ENCODE measurements around the gene CARMIL3.
"Not testable (repeated sequence)": the region's sequence is repeated elsewhere in the genome, so short reads cannot be mapped to it uniquely, and the experiment has no call there.

The CARMIL3 gene

DNA sequence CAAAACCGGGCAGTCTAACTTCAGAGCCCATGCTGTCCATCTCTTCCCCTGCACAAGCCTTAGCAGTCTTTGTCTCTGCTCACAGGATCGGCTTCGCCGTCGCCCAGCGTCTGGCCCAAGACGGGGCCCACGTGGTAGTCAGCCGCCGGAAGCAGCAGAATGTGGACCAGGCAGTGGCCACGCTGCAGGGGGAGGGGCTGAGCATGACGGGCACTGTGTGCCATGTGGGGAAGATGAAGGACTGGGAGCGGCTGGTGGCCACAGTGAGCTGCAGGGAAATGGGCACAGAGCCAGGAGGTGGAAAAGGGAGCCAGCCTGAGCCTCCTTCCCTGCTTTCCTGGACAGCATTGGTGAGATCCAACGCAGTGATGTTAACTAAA, 14.2 kb upstream of the CARMIL3 start:
- DNase-seq: no peak

DNA sequence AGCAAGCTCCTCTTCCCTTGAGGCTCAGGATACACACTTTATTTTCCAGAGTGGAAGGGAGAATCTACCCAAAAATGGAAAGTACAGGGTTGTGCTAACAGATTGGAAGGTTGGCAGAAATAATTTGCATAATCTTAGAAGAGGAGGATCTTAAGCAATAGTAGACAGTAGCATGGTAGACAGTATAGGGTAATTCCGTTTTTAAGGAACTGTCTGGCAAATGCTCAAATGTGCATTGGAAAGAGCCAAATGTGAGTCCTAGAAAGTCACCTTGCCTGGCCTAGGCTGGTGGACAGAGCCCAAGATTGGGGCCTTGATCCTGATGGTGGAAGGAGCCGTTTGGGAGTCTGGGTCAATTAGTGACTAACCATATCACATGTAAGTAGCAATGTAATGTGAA, 13.1 kb upstream of the CARMIL3 start:
- no peak for DNase-seq

DNA sequence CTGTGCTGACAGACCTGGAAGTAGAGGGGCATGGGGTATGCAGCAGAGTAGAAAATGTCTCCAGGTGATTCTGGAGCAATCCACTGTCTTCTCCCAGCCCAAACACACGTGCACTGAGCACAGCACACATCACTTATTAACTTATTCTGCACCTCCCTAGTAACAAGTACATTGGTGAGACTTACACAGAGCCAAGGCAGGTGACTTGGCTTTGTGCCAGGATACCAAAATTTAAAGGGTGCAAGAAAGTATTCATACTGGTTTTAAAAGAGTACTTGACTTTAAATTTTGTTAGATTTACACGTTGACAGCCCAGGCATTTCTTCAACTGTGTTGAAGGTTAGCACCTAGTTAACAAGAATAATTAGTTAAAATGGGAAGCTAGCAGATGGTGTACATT, 11.1 kb upstream of the CARMIL3 start:
- DNase-seq: no peak

DNA sequence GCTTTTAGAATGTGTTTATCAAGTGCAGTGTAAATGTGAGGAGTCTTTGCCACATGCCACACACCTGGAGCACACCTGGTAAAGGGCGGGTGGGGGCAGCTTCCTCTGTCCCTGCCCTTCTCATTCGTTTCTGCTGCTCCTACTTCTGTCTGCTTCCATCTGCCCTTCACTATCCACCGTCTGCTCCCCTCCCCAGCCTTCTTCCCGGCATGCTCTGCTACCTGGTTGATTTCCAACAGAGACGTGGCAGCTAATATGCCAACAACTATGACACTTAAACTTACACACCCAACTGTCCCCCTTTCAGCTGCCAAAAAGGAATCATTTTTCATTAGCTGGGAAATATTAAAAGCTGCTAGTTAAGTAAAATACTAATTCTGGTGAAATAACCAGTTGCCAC, 9.1 kb upstream of the CARMIL3 start:
- no peak for DNase-seq

DNA sequence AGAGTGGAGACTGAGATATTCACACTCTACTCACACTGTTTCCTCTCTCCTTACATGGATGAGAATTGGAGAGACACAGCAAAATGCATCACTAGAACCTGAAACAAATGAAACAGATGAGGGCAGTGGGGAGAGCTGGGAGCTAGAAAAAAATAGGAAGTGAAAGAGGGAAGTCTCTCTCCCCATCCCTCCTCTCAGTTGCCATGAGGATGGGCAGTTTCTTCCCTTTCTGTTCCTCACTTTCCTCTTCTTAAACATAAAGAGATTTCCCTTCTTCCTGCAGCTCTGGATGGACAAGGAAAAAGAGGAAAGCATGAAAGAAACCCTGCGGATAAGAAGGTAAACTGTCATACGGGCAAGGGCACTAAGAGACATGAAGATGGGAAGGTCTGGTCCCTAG, 2.8 kb upstream of the CARMIL3 start:
- not testable (repeated sequence) for DNase-seq

DNA sequence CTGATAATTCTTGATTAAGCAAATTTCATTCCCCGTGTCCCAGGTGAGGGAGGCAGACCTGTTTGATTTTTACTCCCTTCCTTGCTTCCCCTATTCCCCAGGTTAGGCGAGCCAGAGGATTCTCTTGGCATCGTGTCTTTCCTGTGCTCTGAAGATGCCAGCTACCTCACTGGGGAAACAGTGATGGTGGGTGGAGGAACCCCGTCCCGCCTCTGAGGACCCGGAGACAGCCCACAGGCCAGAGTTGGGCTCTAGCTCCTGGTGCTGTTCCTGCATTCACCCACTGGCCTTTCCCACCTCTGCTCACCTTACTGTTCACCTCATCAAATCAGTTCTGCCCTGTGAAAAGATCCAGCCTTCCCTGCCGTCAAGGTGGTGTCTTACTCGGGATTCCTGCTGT, 1.1 kb upstream of the CARMIL3 start:
- DNase-seq: not testable (repeated sequence)

DNA sequence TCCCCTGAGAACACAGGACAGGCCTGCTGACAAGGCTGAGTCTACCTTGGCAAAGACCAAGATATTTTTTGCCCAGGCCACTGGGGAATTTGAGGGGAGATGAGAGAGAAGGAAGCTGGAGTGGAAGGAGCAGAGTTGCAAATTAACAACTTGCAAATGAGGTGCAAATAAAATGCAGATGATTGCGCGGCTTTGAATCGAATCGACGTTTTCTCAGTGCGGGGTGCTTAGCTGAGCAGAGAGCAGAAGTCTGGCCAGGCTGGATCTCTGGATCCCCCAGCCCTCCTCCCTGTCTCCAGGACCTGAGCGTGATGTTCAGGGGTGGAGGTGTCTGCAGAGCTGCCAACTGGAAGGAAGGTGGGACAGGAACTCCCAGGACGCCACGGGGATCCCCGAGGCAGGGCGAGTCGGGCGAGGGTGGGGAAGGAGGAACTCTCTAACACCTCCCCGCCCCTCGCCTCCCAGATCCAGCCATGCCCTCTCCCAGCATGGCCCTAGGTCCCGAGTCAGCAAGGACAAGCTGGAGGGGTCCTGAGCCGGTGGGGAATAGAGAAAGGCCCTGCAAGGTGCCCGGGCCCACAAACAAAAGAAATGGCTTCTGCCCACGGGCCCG, 527 bp upstream of the CARMIL3 start:
- no peak for DNase-seq

DNA sequence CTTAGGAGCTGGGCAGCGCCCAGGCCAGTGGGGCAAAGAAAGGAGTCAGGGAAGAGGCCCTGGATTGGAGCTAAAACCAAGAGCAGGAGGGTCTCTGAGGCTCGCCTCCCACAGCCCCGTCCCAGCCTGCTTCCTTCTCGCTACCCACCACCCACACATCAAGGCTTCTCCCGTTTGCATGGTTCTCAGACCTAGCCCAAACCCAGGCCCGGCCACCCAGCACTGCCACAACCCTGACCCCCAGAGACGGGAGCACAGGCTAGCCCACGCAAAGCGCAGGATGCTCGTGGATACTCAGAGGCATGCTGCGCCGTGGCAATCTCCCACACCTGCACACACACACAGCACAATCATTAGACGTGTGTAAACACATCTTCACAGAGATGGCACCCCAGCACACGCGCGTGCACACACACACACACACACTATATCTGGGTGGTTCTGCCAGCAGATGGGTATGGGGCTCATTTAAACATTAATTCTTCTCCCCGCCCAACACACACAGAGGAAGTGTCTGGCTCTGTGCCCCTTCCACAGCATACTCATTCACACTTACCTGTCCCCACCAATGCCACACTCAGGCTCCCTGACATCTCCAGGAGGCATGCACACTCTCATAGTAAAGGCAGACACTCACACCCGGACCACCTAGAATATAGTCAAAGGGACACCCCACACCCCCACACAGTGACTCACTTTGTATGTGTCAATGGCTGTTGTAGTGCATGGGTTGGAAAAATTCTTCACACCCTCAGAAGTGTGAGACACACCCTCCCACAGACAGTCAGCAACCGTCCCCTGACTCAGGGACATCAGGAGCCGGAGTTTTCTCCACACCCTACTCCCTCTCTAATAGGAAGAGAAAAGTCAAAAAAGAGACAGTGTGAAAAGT, 1.1 kb downstream of the CARMIL3 start:
- no peak for DNase-seq

DNA sequence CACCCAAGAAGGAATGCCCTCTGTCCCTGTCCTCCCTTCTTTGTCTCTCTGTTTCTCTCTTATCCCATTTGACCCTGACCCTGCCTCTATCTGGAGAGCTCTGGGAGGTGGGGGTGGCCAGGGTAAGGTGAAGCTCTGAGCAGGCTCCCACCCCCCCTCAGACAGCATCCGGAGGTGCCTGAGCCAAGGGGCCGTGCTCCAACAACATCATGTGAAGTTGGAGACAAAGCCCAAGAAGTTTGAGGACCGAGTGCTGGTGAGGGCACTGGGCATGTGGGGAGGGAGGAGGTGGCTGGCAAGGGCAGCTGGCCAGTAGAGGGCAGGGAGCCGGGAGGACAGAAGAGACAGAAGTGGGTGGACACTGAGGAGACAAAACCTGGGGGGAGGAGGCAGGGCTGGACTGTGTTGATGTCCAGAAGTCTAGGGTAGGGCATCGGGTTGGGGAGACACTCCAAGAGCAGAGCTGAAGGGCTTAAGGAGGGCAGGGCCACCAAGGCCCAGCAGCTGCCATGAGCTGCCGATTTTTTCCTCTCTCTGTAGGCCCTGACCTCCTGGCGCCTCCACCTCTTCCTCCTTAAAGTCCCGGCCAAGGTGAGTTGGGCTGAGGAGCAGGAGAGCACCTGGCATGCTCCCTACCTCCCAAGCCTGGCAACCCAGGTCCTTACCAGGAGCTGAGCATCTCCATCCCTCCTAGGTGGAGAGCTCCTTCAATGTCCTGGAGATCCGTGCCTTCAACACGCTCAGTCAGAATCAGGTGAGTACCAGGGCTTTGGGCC, 1.9 kb downstream of the CARMIL3 start:
- DNase-seq: no peak

DNA sequence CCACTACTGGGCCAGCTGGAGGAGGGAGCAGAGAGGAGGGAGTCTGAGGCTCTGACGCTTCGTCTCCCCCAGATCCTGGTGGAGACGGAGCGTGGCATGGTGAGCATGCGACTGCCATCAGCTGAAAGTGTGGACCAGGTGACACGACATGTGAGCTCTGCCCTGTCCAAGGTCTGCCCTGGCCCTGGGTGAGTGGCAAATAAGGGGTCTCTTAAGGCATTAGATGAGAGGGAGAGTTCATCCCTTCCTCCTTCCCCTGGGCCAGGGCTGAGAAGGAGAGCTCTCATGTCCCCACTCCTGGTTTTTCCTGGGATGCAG, 2.5 kb downstream of the CARMIL3 start:
- no peak for DNase-seq

DNA sequence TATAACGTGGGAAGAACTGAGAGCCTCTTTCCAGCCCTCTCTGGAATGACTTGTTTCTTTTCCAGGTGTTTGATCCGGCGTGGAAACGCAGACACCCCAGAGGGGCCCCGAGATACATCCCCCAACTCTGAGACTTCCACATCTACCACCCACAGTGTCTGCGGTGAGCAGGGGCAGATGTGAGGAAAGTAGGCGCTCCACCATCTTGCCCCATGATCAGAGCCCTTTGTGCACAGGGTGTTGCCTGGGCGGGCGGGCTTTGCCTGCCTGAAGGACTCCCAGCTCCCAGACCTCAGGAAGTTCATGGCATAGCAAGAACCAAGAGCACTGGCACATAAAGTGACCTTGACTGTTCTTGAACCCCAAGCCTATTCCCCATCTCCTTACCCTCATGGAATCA, 2.8 kb downstream of the CARMIL3 start:
- DNase-seq: no peak

DNA sequence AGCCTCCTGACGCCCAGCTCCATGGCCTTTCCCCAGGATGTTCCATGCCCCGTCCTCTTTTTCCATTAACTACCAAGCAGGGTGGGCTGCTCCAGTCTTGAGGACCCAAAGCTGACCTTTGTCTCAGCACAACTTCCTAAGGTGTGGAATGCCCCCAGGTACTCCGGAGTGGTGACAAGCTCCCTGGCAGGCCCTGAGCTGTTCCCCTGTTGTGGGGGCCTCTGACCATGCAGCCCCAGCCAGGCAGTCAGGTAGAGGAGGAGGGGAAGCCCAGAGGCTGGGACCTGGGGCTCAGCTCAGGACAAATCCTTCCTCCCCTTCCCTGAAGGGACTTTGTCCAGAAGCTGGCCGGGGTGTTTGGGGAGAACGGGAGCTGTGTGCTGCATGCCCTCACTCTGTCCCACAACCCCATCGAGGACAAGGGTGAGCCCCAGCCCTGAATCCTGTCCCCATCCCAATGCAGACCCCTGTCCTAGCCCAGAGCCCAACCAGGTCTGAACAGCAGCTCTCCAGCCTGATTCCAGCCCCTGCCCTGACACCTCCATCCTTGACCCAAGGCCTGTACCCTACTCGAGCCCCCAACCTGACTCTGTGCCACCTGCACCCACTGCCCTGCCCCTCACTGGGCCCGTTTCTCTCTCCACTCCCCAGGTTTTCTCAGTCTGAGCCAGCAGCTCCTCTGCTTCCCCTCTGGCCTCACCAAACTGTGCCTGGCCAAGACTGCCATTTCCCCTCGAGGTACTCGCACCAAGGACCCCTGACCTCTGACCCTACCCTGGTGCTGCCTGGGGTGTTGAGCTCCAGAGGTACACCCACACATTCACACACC, 4.4 kb downstream of the CARMIL3 start:
- DNase-seq: no peak

DNA sequence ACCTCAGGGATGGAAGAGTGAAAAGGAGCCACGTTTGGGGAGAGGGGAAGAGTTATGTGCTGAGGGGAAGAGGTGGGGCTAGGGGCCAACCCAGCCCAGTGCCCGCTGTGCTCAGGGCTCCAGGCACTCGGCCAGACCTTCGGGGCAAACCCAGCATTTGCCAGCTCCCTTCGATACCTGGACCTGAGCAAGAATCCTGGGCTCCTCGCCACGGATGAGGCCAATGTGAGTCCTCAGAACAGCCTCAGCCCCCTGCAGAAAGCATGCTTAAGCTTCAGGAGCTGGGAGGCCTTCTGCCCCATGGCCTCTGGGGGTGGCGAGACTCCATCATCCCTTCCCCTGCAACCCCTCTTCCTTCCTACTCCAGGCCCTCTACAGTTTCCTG, 5.0 kb downstream of the CARMIL3 start:
- no peak for DNase-seq

DNA sequence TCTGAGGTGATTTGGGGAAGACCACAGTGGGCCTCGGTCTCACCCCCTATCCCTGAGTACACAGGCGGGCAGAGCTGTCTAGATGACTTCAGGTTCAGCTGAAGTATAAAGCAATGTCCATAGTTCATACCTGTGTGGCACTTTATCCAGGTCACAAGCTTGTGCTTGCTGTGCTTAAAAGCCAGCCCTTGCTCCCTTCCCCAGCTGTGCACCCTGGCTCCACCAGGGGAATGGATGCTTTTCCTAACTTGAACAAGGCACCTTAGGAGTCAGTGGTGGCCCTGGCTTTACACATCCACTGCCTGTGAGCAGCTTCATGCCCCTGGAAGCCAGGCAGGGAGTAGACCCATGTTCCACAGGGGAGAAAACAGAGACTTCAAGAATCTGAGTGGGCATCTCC, 5.5 kb downstream of the CARMIL3 start:
- DNase-seq: no peak

DNA sequence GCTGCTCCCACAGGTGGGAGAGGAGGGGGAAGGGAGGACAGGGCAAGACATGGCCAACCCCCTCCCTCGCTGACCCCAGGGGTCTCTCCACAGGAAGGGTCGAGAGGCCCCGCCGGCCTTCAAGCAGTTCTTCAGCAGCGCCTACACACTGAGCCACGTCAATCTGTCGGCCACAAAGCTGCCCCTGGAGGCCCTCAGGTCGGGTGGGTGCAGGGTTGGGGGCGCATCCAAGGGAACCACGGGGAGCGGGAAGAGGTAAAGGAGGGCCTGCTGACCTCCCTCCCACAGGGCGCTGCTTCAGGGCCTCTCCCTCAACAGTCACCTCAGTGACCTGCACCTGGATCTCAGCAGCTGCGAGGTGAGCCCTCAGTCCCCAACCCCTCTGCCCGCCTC, 6.1 kb downstream of the CARMIL3 start:
- no peak for DNase-seq

DNA sequence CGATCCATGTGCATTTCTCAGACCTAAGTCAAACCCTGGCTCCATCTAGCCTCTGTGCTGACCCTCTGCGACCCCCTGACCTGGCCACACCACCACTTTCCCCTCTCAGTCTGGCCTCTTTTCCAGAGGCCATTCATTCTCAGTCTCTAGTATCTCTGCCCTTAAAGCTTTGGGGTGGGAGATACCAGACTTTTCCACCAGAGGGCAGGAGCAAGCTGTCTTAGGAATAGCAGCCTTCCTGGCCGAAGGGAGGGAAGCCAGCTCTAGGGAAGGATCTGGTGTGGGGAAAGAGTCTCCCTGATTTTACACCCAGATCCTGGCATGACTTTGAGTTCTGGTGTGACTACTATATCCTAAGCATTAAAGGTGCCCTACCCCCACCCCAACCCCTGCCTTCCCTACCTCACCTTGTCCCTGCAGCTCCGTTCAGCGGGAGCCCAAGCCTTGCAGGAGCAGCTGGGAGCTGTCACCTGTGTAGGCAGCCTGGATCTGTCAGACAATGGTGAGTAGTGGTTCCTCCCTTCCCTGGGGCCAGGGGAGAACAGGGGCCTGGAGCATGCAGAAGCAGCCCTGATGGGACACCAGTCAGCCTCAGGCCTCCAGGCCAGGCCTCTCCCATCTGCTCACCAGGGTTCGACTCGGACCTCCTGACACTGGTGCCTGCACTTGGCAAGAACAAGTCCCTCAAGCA, 6.6 kb downstream of the CARMIL3 start:
- peak; percentile 77 for DNase-seq

DNA sequence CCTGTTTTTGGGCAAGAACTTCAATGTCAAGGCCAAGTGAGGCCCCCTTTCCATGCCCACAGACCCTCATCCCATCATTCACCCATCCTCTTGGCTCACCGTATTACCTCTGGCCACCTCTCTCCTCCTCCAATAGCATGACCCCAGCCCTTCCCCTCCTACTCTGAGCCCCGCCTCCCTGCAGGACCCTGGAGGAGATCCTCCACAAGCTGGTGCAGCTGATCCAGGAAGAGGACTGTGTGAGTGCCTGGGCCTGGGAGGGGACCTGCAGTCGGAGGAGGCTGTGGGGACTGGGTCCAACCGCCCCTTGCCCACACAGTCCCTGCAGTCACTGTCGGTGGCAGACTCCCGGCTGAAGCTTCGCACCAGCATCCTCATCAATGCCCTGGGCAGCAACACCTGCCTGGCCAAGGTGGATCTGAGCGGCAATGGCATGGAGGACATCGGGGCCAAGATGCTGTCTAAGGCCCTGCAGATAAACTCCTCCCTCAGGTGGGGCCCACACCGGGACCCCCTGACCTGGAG, 7.2 kb downstream of the CARMIL3 start:
- DNase-seq: no peak

DNA sequence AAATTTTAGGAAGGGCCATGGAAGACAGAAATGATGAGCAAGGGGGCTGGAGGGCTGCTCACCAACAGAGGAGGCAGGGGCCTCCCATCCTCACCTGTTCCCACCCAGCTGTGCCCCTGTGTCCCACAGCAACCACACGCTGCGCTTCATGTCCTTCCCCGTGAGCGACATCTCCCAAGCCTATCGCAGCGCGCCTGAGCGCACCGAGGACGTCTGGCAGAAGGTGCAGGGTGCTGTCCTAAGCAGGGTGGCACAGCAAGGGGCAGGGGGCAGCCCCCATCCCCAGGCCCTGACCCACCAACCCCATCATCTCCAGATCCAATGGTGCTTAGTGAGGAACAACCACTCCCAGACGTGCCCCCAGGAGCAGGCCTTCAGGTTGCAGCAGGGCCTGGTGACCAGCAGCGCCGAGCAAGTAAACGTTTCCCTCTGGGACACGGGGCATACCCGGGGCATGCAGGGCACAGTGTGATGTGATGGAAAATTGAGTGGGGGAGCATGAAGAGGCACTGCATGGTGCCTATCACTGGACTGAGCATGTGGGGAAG, 8.1 kb downstream of the CARMIL3 start:
- no peak for DNase-seq

DNA sequence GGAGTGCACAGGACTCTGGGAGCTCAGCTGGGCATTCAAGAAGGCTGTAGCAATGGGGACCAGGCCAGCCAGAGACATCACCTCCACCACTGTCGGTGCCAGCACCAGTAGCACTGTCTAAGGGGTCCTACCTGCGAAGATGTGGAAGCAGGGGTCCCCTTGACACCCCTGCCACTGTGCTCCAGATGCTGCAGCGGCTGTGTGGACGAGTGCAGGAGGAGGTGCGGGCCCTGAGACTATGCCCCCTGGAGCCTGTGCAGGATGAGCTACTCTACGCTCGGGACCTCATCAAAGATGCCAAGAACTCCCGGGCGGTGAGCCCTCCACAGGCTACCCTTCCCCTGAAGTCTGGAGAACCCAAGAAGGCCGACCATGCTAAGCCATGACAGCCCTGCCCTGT, 8.6 kb downstream of the CARMIL3 start:
- DNase-seq: no peak

DNA sequence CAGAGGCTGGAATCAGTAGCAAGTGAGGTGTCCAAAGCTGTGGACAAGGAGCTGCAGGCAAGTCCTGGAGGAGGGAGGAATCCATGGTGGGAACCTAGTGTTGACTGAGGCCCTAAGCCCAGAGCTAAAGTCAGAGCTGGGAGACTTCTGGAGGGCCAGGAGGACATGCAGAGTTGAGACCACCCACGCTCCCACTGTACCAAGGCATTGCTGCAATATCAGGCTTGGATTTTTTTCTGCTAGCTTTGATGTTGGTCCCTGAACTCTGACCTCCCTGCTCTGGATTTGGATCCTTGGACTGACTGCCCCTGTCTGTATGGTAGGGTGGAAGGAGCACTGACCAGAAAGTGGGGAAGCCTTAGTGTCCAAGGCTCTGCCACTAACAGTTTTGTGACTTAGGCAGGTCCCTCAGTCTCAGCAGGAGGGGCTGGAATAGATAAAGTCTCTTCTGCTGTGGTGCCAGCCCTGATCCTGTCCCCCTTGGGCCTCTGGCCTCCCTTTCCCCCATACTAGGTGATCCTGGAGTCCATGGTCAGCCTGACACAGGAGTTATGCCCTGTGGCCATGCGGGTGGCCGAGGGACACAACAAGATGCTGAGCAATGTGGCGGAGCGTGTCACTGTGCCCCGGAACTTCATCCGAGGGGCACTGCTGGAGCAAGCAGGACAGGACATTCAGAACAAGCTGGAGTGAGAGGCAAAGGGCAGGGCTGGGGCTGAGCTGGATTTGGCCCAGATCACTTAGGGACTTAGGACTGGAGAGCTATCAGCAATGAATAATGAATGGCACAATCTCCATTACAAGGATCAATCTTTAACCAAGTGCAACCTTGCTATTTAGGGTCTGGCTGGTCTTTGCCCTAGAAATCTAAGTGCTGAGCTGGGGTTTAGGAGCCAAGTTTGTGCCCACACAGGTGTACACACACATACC, 9.4 kb downstream of the CARMIL3 start:
- DNase-seq: no peak
